HepG2 (cell line): ENCODE data around the gene RGR. TPM values are rescaled to one million over a fixed set of nuclear protein-coding genes. Genes with fewer than 3 reads are reported as not detected.

Experiments used
- ATAC-seq: fragments of 200-7000 bp; cut with Tn5 transposase; 3 replicates; pipeline ENCODE4 v1.9.1; 2020; ENCODE audit warnings: mild to moderate bottlenecking, moderate library complexity
- BruUV-seq: library from RNA; stranded (reverse); fragments of 400-500 nt; replicated peaks from 2 replicates; lab custom pipeline; 2021; lab: Mats Ljungman, UMichigan
- CTCF ChIA-PET: fragments of 300-600 bp; formaldehyde crosslinking; extraction: SDS; loops from one replicate; lab custom pipeline; 2021; ENCODE audit warnings: low total read pairs, inconsistent platforms, low intra/inter-chr PET ratio; lab: Yijun Ruan, JAX
- POLR2A ChIA-PET: fragments of 350-600 bp; sonication (Branson Sonifier 250); formaldehyde crosslinking; loops from one replicate; lab custom pipeline; 2020; ENCODE audit warnings: antibody characterized with exemption, inconsistent platforms; lab: Yijun Ruan, JAX
- DNase-seq: peaks from one replicate; pipeline ENCODE4 v3.0.0-alpha.2; 2015; ENCODE audit warnings: low spot score
- FAIRE-seq: peaks from 3 replicates; lab custom pipeline; 2011; peaks lifted over from hg19 to GRCh38; lab: Jason Lieb, UNC
- H2AFZ ChIP-seq: one replicate; pipeline ENCODE4 v1.6.1; 2011; ENCODE audit warnings: low read length, inconsistent platforms
- H3K27ac ChIP-seq: fragments of 300-600 bp; 3 replicates; pipeline ENCODE4 v1.8.0; 2011; ENCODE audit warnings: mixed run types, mild to moderate bottlenecking, mixed read lengths, low read length, inconsistent platforms; ENCODE audit not compliant: insufficient read depth; ENCODE audit errors: extremely low read length
- H3K27me3 ChIP-seq, 2 experiments: fragments of 200-600 bp in 1 of 2; 2 replicates in 1 of 2; 3 replicates in 1 of 2; pipeline versions ENCODE4 v1.6.0 to v1.8.0; 2011; ENCODE audit warnings: low read length in 2 of 2, mild to moderate bottlenecking in 2 of 2, moderate library complexity in 2 of 2, inconsistent platforms in 1 of 2; ENCODE audit not compliant: insufficient read depth in 2 of 2, control insufficient read depth in 1 of 2
- H3K36me3 ChIP-seq, 2 experiments: fragments of 200-600 bp in 1 of 2; replicated peaks in 1 of 2; 2 replicates in 1 of 2; 3 replicates in 1 of 2; pipeline versions ENCODE4 v1.5.1 to v1.8.0; 2011; ENCODE audit warnings: low read length in 2 of 2, inconsistent platforms in 1 of 2; ENCODE audit not compliant: insufficient read depth in 2 of 2, control insufficient read depth in 1 of 2
- H3K4me1 ChIP-seq: 2 replicates; pipeline ENCODE4 v1.5.1; 2012; ENCODE audit warnings: low read length, inconsistent platforms; ENCODE audit not compliant: insufficient read depth
- H3K4me2 ChIP-seq: 2 replicates; pipeline ENCODE4 v1.6.0; 2011; ENCODE audit warnings: low read depth, low read length, inconsistent platforms
- H3K4me3 ChIP-seq, 3 experiments: fragments of 200-600 bp in 1 of 3; sonication (generic), shearing (Covaris generic) in 1 of 3; replicated peaks in 1 of 3; 2 replicates each; pipeline ENCODE4 v1.5.1; 2011 to 2016; ENCODE audit warnings: low read length in 3 of 3, inconsistent platforms in 2 of 3, low read depth in 2 of 3, mild to moderate bottlenecking in 2 of 3, control low read depth in 1 of 3, mixed read lengths in 1 of 3; ENCODE audit not compliant: insufficient read depth in 1 of 3
- H3K79me2 ChIP-seq: one replicate; pipeline ENCODE4 v1.6.1; 2011; ENCODE audit warnings: low read length, inconsistent platforms; ENCODE audit not compliant: insufficient read depth
- H3K9ac ChIP-seq: 2 replicates; pipeline ENCODE4 v1.6.0; 2011; ENCODE audit warnings: mild to moderate bottlenecking, low read depth, low read length, inconsistent platforms; ENCODE audit not compliant: insufficient read depth
- H3K9me3 ChIP-seq: 2 replicates; pipeline ENCODE4 v1.5.1; 2012; ENCODE audit warnings: mild to moderate bottlenecking, low read length
- H4K20me1 ChIP-seq: 2 replicates; pipeline ENCODE4 v1.6.0; 2011; ENCODE audit warnings: inconsistent platforms, mild to moderate bottlenecking, low read length, moderate library complexity; ENCODE audit not compliant: insufficient read depth
- HBP1 ChIP-seq: IDR thresholded peaks from 2 replicates; pipeline ENCODE4 v1.6.1; 2016; ENCODE audit warnings: low read depth, control low read depth
- HNRNPLL ChIP-seq: fragments of 200-400 bp; formaldehyde crosslinking; IDR thresholded peaks from 2 replicates; pipeline ENCODE4 v1.6.1; 2017; ENCODE audit warnings: mild to moderate bottlenecking, low read depth, low read length; ENCODE audit not compliant: poor library complexity, severe bottlenecking
- PCBP2 ChIP-seq: fragments of 200-400 bp; formaldehyde crosslinking; optimal IDR thresholded peaks from 2 replicates; pipeline ENCODE3; 2018; ENCODE audit warnings: low read length, low read depth; ENCODE audit not compliant: poor library complexity, severe bottlenecking
- REST ChIP-seq, 2 experiments: IDR thresholded peaks; 2 replicates each; pipeline ENCODE4 v1.6.1; 2011 to 2012; ENCODE audit warnings: low read length in 2 of 2, borderline replicate concordance in 1 of 2, low read depth in 1 of 2, mild to moderate bottlenecking in 1 of 2, moderate library complexity in 1 of 2
- SMARCE1 ChIP-seq: fragments of 450-650 bp; IDR thresholded peaks from 2 replicates; pipeline ENCODE4 v1.6.1; 2017; ENCODE audit warnings: borderline replicate concordance
- SP140L ChIP-seq: sonication (generic); formaldehyde crosslinking; IDR thresholded peaks from 2 replicates; pipeline ENCODE4 v1.4.0; 2020; ENCODE audit warnings: missing genetic modification reagents, borderline replicate concordance
- TEF ChIP-seq: sonication (generic); formaldehyde crosslinking; IDR thresholded peaks from 2 replicates; pipeline ENCODE4 v1.5.0; 2020; ENCODE audit warnings: missing genetic modification reagents
- THAP11 ChIP-seq: IDR thresholded peaks from 2 replicates; pipeline ENCODE4 v1.6.1; 2016; ENCODE audit warnings: missing biosample characterization, missing genetic modification reagents
- ZEB1 ChIP-seq: IDR thresholded peaks from 2 replicates; pipeline ENCODE4 v1.6.1; 2012; ENCODE audit warnings: mild to moderate bottlenecking, low read depth, inconsistent platforms; ENCODE audit not compliant: insufficient replicate concordance
- ZNF160 ChIP-seq: sonication (generic); formaldehyde crosslinking; IDR thresholded peaks from 2 replicates; pipeline ENCODE4 v1.8.0; 2022; ENCODE audit warnings: mild to moderate bottlenecking, inconsistent platforms, missing genetic modification reagents
- ZNF317 ChIP-seq: sonication (generic); formaldehyde crosslinking; IDR thresholded peaks from 2 replicates; pipeline ENCODE4 v1.5.0; 2020; ENCODE audit warnings: mild to moderate bottlenecking, missing genetic modification reagents
- ZNF367 ChIP-seq: sonication (generic); formaldehyde crosslinking; IDR thresholded peaks from 2 replicates; pipeline ENCODE4 v1.4.0; 2020; ENCODE audit warnings: missing genetic modification reagents, borderline replicate concordance
- ZNF678 ChIP-seq: sonication (generic); formaldehyde crosslinking; IDR thresholded peaks from 2 replicates; pipeline ENCODE4 v1.4.0; 2020; ENCODE audit warnings: mild to moderate bottlenecking, missing genetic modification reagents
- WGBS: methylation state at CpG from one replicate; pipeline ENCODE4 v1.1.6; 2017; ENCODE audit warnings: low lambda C conversion rate; 5-methylcytosine and 5-hydroxymethylcytosine counted together
- in situ Hi-C: cut with HindIII; loops from 2 replicates; pipeline ENCODE4 v1.10.0; 2017; ENCODE audit warnings: low pct_unique_long_range_greater_than_20kb; ENCODE audit not compliant: extremely low pct_ligation_motif_present
- intact Hi-C: fragments of 100-400 bp; cut with micrococcal nuclease; formaldehyde crosslinking; loops from one replicate; pipeline ENCODE4 v1.10.0; 2022; ENCODE audit not compliant: unreplicated experiment
- polyA plus RNA-seq, 8 experiments: library from polyadenylated mRNA; depleted of rRNA in 3 of 8; stranded (reverse) in 7 of 8; unstranded in 1 of 8; fragments of >200 nt; fragmentation: Illumina TruSeq in 4 of 8; extraction: Trizol in 4 of 8; gene quantifications; 2 replicates each; pipeline versions ENCODE4 v1.2.1 to v1.2.3, GENCODE V29; 2011 to 2016; ENCODE audit warnings: low read depth in 4 of 8, missing spikeins in 1 of 8, mixed read lengths in 1 of 8; ENCODE audit not compliant: insufficient read depth in 1 of 8
- total RNA-seq, 5 experiments: library from RNA; depleted of rRNA; stranded (reverse); fragments of >200 nt; fragmentation: Illumina TruSeq; extraction: Trizol; gene quantifications; 2 replicates each; pipeline ENCODE4 v1.2.3, GENCODE V29; 2016; ENCODE audit warnings: low read depth in 1 of 5

RGR gene
- total and polyA plus RNA-seq, 2 of the 13 experiments (the other 11 are each of a cell fraction or from before 2014, with no cell fraction given): 0.69 to 0.71 TPM

GRCh38 chr10:84290235-84290634 lies 45.4 kb downstream of the RGR start:
- Histone ChIP-seq H3K27me3 (no peaks in the 10 kb centered on the region), H3K27ac (no peak overlapping the region), H3K9ac (no peak overlapping the region), H3K9me3 (no peaks in the 10 kb centered on the region), H2AFZ (no peak overlapping the region), H3K4me2 (no peak overlapping the region), H3K36me3 (no peaks in the 10 kb centered on the region), H3K4me1 (peaks cover 8% of the 10 kb centered on the region), H4K20me1 (no peaks in the 10 kb centered on the region), H3K4me3 (no peak overlapping the region), H3K79me2 (no peaks in the 10 kb centered on the region)
- no peak for ATAC-seq
- TF ChIP-seq ZNF678 (CRISPR knock-in tag) (no peak), HNRNPLL (no peak), ZNF160 (CRISPR knock-in tag) (no peak), THAP11 (CRISPR knock-in tag) (no peak), ZEB1 (no peak)
- no TSS peak for BruUV-seq
- ChIA-PET CTCF (no interaction called here), POLR2A (no interaction called here)
- intact Hi-C loops (no loop called here), in situ Hi-C loops (no loop called here)
- DNase-seq: no peak
- 20% methylated on average over 3 of the region's 3 CpGs for WGBS
- no peak for FAIRE-seq

- H3K4me2 ChIP-seq: no peak overlapping the region
- ChIA-PET CTCF (no interaction called here), POLR2A (no interaction called here)
- no peak overlapping the region for H2AFZ ChIP-seq
- H4K20me1 ChIP-seq: no peaks in the 10 kb centered on the region
- in situ Hi-C loops: no loop called here
- H3K79me2 ChIP-seq: no peaks in the 10 kb centered on the region
- H3K27ac ChIP-seq: no peak overlapping the region
- 0% methylated on average over 1 of the region's 1 CpG for WGBS
- H3K27me3 ChIP-seq: peaks cover 0 to 6% of the 10 kb centered on the region in 2 experiments; a peak in 2 of 5 replicates
- ATAC-seq (peak; percentile 68; the same call in 2 of the 3 replicates), DNase-seq (peak; percentile 22), FAIRE-seq (no peak)
- no peak overlapping the region for H3K4me3 ChIP-seq
- intact Hi-C loops: no loop called here
- no peak overlapping the region for H3K9ac ChIP-seq
- H3K4me1 ChIP-seq: peaks cover 3% of the 10 kb centered on the region
- H3K36me3 ChIP-seq: no peaks in the 10 kb centered on the region
- no TSS peak for BruUV-seq
- no peaks in the 10 kb centered on the region for H3K9me3 ChIP-seq
- TF ChIP-seq ZNF317 (CRISPR knock-in tag) (no peak), SP140L (CRISPR knock-in tag) (peak; percentile 91; the same call in 1 of the 2 replicates), PCBP2 (no peak), TEF (peak; percentile 77; the same call in 1 of the 2 replicates), ZNF367 (CRISPR knock-in tag) (peak; percentile 35; the same call in 1 of the 2 replicates), REST (IDR thresholded peaks at IDR 0.05; ENCODE audit: borderline replicate concordance in 1 of 2, low read depth in 1 of 2, low read length in 2 of 2) (peak; percentile 85 to 99), SMARCE1 (no peak), HBP1 (peak; percentile 95)
These were observed 46.5 kb downstream of the RGR start for GRCh38 chr10:84291384-84291783.
